Breast epithelium (tissue), 3 donors: ENCODE results near the gene GPC6.

Experiments
- POLR2A ChIP-seq: fragments of 450-650 bp; IDR thresholded peaks from one replicate; pipeline ENCODE4 v1.6.1; 2016; ENCODE audit warnings: antibody characterized with exemption, mild to moderate bottlenecking, moderate library complexity
- POLR2AphosphoS5 ChIP-seq, 3 donors: sonication (generic); formaldehyde crosslinking; IDR thresholded peaks; one replicate each; pipeline ENCODE4 v1.6.1; 2017; ENCODE audit warnings: antibody characterized with exemption in 3 of 3
- TF ChIP-seq, protein P1 (sequence below), 3 donors: fragments of 450-650 bp; IDR thresholded peaks; one replicate each; pipeline ENCODE4 v1.5.1; 2016 to 2017; ENCODE audit warnings: antibody characterized with exemption in 3 of 3, mild to moderate bottlenecking in 3 of 3, moderate library complexity in 3 of 3

DNA sequence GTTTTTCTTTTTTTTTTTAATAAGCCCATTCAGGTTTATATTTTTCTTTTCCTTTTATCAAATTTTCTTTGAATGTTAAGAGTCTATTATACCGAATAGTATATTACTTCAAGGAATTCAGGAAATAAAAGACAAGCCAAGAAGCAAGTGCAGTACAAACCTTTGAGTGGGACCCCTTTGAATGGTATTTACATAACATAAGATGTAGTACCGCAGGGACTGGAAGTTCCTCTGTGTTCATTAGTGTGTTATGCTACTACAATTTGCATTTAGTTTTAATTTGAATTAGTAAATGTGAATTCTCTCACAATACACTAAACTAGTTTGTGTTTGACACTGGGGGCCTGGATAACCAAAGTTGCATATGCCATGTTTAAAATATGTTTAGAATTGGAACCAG, 913.4 kb downstream of the GPC6 start:
- TF ChIP-seq POLR2AphosphoS5 (IDR thresholded peaks at IDR 0.05) (no peak), POLR2A (no peak)
- TF ChIP-seq, protein P1, sequence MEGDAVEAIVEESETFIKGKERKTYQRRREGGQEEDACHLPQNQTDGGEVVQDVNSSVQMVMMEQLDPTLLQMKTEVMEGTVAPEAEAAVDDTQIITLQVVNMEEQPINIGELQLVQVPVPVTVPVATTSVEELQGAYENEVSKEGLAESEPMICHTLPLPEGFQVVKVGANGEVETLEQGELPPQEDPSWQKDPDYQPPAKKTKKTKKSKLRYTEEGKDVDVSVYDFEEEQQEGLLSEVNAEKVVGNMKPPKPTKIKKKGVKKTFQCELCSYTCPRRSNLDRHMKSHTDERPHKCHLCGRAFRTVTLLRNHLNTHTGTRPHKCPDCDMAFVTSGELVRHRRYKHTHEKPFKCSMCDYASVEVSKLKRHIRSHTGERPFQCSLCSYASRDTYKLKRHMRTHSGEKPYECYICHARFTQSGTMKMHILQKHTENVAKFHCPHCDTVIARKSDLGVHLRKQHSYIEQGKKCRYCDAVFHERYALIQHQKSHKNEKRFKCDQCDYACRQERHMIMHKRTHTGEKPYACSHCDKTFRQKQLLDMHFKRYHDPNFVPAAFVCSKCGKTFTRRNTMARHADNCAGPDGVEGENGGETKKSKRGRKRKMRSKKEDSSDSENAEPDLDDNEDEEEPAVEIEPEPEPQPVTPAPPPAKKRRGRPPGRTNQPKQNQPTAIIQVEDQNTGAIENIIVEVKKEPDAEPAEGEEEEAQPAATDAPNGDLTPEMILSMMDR (IDR thresholded peaks at IDR 0.05), result no peak
